K562 (cell line): ENCODE measurements around the gene MMD2. TPM values are rescaled to one million over a fixed set of nuclear protein-coding genes. Genes with fewer than 3 reads are reported as not detected.

Source experiments
- BCOR ChIP-seq: fragments of 450-650 bp; IDR thresholded peaks from 2 replicates; pipeline ENCODE4 v1.6.1; 2016
- PTRF ChIP-seq: fragments of 450-650 bp; IDR thresholded peaks from 2 replicates; pipeline ENCODE4 v1.6.1; 2016; ENCODE audit warnings: mild to moderate bottlenecking, missing genetic modification characterization, missing compliant biosample characterization
- RNF219 ChIP-seq: fragments of 250-450 bp; sonication (Bioruptor Pico); IDR thresholded peaks from 2 replicates; pipeline ENCODE4 v1.5.0; 2022; ENCODE audit warnings: mild to moderate bottlenecking
- TAF9B ChIP-seq: fragments of 450-650 bp; IDR thresholded peaks from 2 replicates; pipeline ENCODE4 v1.6.1; 2018; ENCODE audit warnings: mild to moderate bottlenecking; ENCODE audit not compliant: partially characterized antibody
- WHSC1 ChIP-seq: IDR thresholded peaks from one replicate; pipeline ENCODE4 v1.6.1; 2012; ENCODE audit warnings: low read length, control low read depth, inconsistent platforms
- polyA plus RNA-seq, 8 experiments: library from polyadenylated mRNA; depleted of rRNA in 4 of 8; stranded (reverse) in 5 of 8; unstranded in 3 of 8; fragments of >200 nt; fragmentation: Nextera tagmentation in 2 of 8; fragmentation: Illumina TruSeq in 1 of 8; extraction: Ambion mirVana in 2 of 8; extraction: Trizol in 1 of 8; gene quantifications; 2 replicates each; pipeline versions ENCODE4 v1.2.1 to v1.2.3, GENCODE V29; 2011 to 2014; ENCODE audit warnings: inconsistent platforms in 1 of 8, missing spikeins in 1 of 8
- total RNA-seq, 7 experiments: library from RNA; depleted of rRNA in 6 of 7; stranded (reverse); fragments of >200 nt in 6 of 7; fragmentation: Illumina TruSeq in 2 of 7; extraction: Trizol in 2 of 7; gene quantifications; 2 replicates each; pipeline versions ENCODE4 v1.2.1 to v1.2.3, GENCODE V29; 2011 to 2021; ENCODE audit warnings: low replicate concordance in 1 of 7
- TF ChIP-seq, protein P1 (sequence below): fragments of 250-450 bp; sonication (Bioruptor Pico); IDR thresholded peaks from 2 replicates; pipeline ENCODE4 v1.4.0; 2020; ENCODE audit warnings: mild to moderate bottlenecking, moderate library complexity

The MMD2 gene
- total and polyA plus RNA-seq, 9 of the 15 experiments (the other 6 are each of a cell fraction or from before 2014, with no cell fraction given): not detected

GRCh38 chr7:4951304-4951703, 7.7 kb downstream of the MMD2 start (continued):
- TF ChIP-seq RNF219 (no peak), WHSC1 (no peak), BCOR (no peak), TAF9B (no peak), PTRF (tag) (no peak)
- TF ChIP-seq, protein P1, sequence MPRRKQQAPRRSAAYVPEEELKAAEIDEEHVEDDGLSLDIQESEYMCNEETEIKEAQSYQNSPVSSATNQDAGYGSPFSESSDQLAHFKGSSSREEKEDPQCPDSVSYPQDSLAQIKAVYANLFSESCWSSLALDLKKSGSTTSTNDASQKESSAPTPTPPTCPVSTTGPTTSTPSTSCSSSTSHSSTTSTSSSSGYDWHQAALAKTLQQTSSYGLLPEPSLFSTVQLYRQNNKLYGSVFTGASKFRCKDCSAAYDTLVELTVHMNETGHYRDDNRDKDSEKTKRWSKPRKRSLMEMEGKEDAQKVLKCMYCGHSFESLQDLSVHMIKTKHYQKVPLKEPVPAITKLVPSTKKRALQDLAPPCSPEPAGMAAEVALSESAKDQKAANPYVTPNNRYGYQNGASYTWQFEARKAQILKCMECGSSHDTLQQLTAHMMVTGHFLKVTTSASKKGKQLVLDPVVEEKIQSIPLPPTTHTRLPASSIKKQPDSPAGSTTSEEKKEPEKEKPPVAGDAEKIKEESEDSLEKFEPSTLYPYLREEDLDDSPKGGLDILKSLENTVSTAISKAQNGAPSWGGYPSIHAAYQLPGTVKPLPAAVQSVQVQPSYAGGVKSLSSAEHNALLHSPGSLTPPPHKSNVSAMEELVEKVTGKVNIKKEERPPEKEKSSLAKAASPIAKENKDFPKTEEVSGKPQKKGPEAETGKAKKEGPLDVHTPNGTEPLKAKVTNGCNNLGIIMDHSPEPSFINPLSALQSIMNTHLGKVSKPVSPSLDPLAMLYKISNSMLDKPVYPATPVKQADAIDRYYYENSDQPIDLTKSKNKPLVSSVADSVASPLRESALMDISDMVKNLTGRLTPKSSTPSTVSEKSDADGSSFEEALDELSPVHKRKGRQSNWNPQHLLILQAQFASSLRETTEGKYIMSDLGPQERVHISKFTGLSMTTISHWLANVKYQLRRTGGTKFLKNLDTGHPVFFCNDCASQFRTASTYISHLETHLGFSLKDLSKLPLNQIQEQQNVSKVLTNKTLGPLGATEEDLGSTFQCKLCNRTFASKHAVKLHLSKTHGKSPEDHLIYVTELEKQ (CRISPR knock-in tag): no peak
